Naive B cell (primary cell): ENCODE measurements around the gene IGSF3. TPM values are rescaled to one million over a fixed set of nuclear protein-coding genes. Genes with fewer than 3 reads are reported as not detected.
A peak's percentile ranks its signal among the peaks of the same experiment; 100 is the strongest.
"Not testable (repeated sequence)": the region's sequence is repeated elsewhere in the genome, so short reads cannot be mapped to it uniquely, and the experiment has no call there.

ENCODE experiments used
- ATAC-seq, 2 donors: fragments of 150-1000 bp; cut with Tn5 transposase; 2 replicates each; pipeline ENCODE4 v1.10.0; 2021; ENCODE audit warnings: low read depth in 2 of 2, mild to moderate bottlenecking in 2 of 2, moderate library complexity in 2 of 2
- DNase-seq: peaks from one replicate; pipeline ENCODE4 v3.0.0; 2022
- H3K27ac Mint-ChIP-seq, 6 donors: one replicate each; pipeline ENCODE4 v1.8.0; 2020 to 2022; ENCODE audit warnings: mild to moderate bottlenecking in 6 of 6, mixed read lengths in 6 of 6, moderate library complexity in 5 of 6, inconsistent platforms in 2 of 6
- H3K27me3 Mint-ChIP-seq, 3 donors: one replicate each; pipeline ENCODE4 v1.8.0; 2021 to 2022; ENCODE audit warnings: mixed read lengths in 3 of 3, mild to moderate bottlenecking in 1 of 3
- H3K36me3 Mint-ChIP-seq, 2 donors: one replicate each; pipeline ENCODE4 v1.8.0; 2020 to 2022; ENCODE audit warnings: mixed read lengths in 2 of 2, inconsistent platforms in 1 of 2, mild to moderate bottlenecking in 1 of 2
- H3K4me1 Mint-ChIP-seq, 3 donors: one replicate each; pipeline ENCODE4 v1.8.0; 2020 to 2022; ENCODE audit warnings: mixed read lengths in 3 of 3, inconsistent platforms in 1 of 3, mild to moderate bottlenecking in 1 of 3, moderate library complexity in 1 of 3
- H3K4me3 Mint-ChIP-seq, 8 donors: one replicate each; pipeline ENCODE4 v1.8.0; 2020 to 2022; ENCODE audit warnings: mild to moderate bottlenecking in 8 of 8, mixed read lengths in 8 of 8, moderate library complexity in 8 of 8, inconsistent platforms in 2 of 8
- H3K9me3 Mint-ChIP-seq, 7 donors: one replicate each; pipeline ENCODE4 v1.8.0; 2020 to 2022; ENCODE audit warnings: mixed read lengths in 7 of 7, mild to moderate bottlenecking in 5 of 7, inconsistent platforms in 2 of 7, moderate library complexity in 1 of 7
- polyA plus RNA-seq, 6 donors: library from polyadenylated mRNA; unstranded; fragments of 300-500 nt; fragmentation: Illumina TruSeq; gene quantifications; one replicate each; pipeline ENCODE4 v1.2.3, GENCODE V29; 2021; ENCODE audit warnings: low read depth in 6 of 6

IGSF3 gene
- polyA plus RNA-seq, 6 donors from 2014 or later: not detected

- DNase-seq (no peak), ATAC-seq (no peak)
- H3K27ac Mint-ChIP-seq: peak overlapping the region in 1 of 6 donors; percentile 5
- H3K9me3 Mint-ChIP-seq: peaks cover 0 to 23% (median 8%) of the 10 kb centered on the region in 7 donors
- no peaks in the 10 kb centered on the region for H3K27me3 Mint-ChIP-seq
- H3K4me1 Mint-ChIP-seq: peaks cover 22 to 36% (median 33%) of the 10 kb centered on the region in 3 donors
- H3K4me3 Mint-ChIP-seq: peak overlapping the region in 1 of 8 donors; percentile 93
- H3K36me3 Mint-ChIP-seq: peaks cover 6 to 15% of the 10 kb centered on the region in 2 donors
Observed at GRCh38 chr1:116567790-116568661, 99.5 kb downstream of the IGSF3 start.

- peak overlapping the region in 1 of 8 donors; percentile 7 for H3K4me3 Mint-ChIP-seq
- H3K9me3 Mint-ChIP-seq: peaks cover 0 to 23% (median 8%) of the 10 kb centered on the region in 7 donors
- peaks cover 14 to 15% of the 10 kb centered on the region in 2 donors for H3K36me3 Mint-ChIP-seq
- ATAC-seq (no peak), DNase-seq (no peak)
- peaks cover 20 to 39% (median 30%) of the 10 kb centered on the region in 3 donors for H3K4me1 Mint-ChIP-seq
- H3K27me3 Mint-ChIP-seq: no peaks in the 10 kb centered on the region
- no peak overlapping the region for H3K27ac Mint-ChIP-seq
Observed at GRCh38 chr1:116565222-116565621, 102.3 kb downstream of the IGSF3 start.

GRCh38 chr1:116564426-116564825, 103.1 kb downstream of the IGSF3 start:
- H3K9me3 Mint-ChIP-seq: peaks cover 0 to 23% (median 8%) of the 10 kb centered on the region in 7 donors
- H3K36me3 Mint-ChIP-seq: peaks cover 14 to 15% of the 10 kb centered on the region in 2 donors
- DNase-seq (no peak), ATAC-seq (peak in 1 of 2 donors; percentile 32)
- H3K27ac Mint-ChIP-seq: peak overlapping the region in 2 of 6 donors; percentile 9 to 87
- peaks cover 18 to 36% (median 25%) of the 10 kb centered on the region in 3 donors for H3K4me1 Mint-ChIP-seq
- H3K27me3 Mint-ChIP-seq: no peaks in the 10 kb centered on the region
- no peak overlapping the region for H3K4me3 Mint-ChIP-seq

- Mint-ChIP-seq H3K36me3 (peaks cover 14 to 15% of the 10 kb centered on the region in 2 donors), H3K4me1 (peaks cover 25 to 41% (median 28%) of the 10 kb centered on the region in 3 donors), H3K9me3 (peaks cover 0 to 23% (median 8%) of the 10 kb centered on the region in 7 donors), H3K27ac (peak overlapping the region in 2 of 6 donors; percentile 3 to 4)
- not testable (repeated sequence) for H3K27me3 Mint-ChIP-seq, H3K4me3 Mint-ChIP-seq, DNase-seq, ATAC-seq
Observed at GRCh38 chr1:116562465-116562864, 105.1 kb downstream of the IGSF3 start.

GRCh38 chr1:116561563-116561962, 106.0 kb downstream of the IGSF3 start:
- ATAC-seq: no peak
- Mint-ChIP-seq H3K4me3 (no peak overlapping the region), H3K4me1 (peaks cover 28 to 46% (median 28%) of the 10 kb centered on the region in 3 donors), H3K27ac (no peak overlapping the region), H3K27me3 (no peaks in the 10 kb centered on the region), H3K9me3 (peaks cover 0 to 23% (median 8%) of the 10 kb centered on the region in 7 donors), H3K36me3 (peaks cover 14 to 15% of the 10 kb centered on the region in 2 donors)
- DNase-seq: no peak

GRCh38 chr1:116560704-116561490, 106.6 kb downstream of the IGSF3 start:
- Mint-ChIP-seq H3K36me3 (peaks cover 14 to 15% of the 10 kb centered on the region in 2 donors), H3K4me3 (peak overlapping the region in 1 of 8 donors; percentile 14), H3K27ac (peak overlapping the region in 5 of 6 donors; percentile 2 to 85 (median 5)), H3K9me3 (peaks cover 0 to 23% (median 8%) of the 10 kb centered on the region in 7 donors), H3K4me1 (peaks cover 32 to 51% (median 33%) of the 10 kb centered on the region in 3 donors), H3K27me3 (no peaks in the 10 kb centered on the region)
- ATAC-seq: no peak
- no peak for DNase-seq

- DNase-seq (no peak), ATAC-seq (no peak)
- peak overlapping the region; percentile 19 to 86 (median 68) for H3K27ac Mint-ChIP-seq
- peak overlapping the region in 3 of 8 donors; percentile 4 to 48 (median 26) for H3K4me3 Mint-ChIP-seq
- peaks cover 5 to 13% of the 10 kb centered on the region in 2 donors for H3K36me3 Mint-ChIP-seq
- H3K27me3 Mint-ChIP-seq: no peaks in the 10 kb centered on the region
- peaks cover 33 to 47% (median 36%) of the 10 kb centered on the region in 3 donors for H3K4me1 Mint-ChIP-seq
- H3K9me3 Mint-ChIP-seq: peaks cover 0 to 18% (median 6%) of the 10 kb centered on the region in 7 donors
Observed at GRCh38 chr1:116559304-116559761, 108.2 kb downstream of the IGSF3 start.

GRCh38 chr1:116558571-116558970, 109.0 kb downstream of the IGSF3 start:
- H3K4me3 Mint-ChIP-seq: peak overlapping the region in 2 of 8 donors; percentile 8 to 48
- ATAC-seq (no peak), DNase-seq (no peak)
- H3K36me3 Mint-ChIP-seq: peaks cover 0 to 7% of the 10 kb centered on the region in 2 donors
- no peaks in the 10 kb centered on the region for H3K27me3 Mint-ChIP-seq
- H3K27ac Mint-ChIP-seq: peak overlapping the region in 4 of 6 donors; percentile 57 to 96 (median 77)
- H3K9me3 Mint-ChIP-seq: peaks cover 0 to 11% (median 4%) of the 10 kb centered on the region in 7 donors
- peaks cover 34 to 49% (median 38%) of the 10 kb centered on the region in 3 donors for H3K4me1 Mint-ChIP-seq

- Mint-ChIP-seq H3K4me3 (peak overlapping the region in 1 of 8 donors; percentile 55), H3K27ac (peak overlapping the region; percentile 31 to 96 (median 63)), H3K36me3 (peaks cover 0 to 7% of the 10 kb centered on the region in 2 donors), H3K27me3 (no peaks in the 10 kb centered on the region), H3K9me3 (peaks cover 0 to 6% (median 1%) of the 10 kb centered on the region in 7 donors), H3K4me1 (peaks cover 38 to 53% (median 42%) of the 10 kb centered on the region in 3 donors)
- DNase-seq: no peak
- ATAC-seq: peak; percentile 71 to 73
Observed at GRCh38 chr1:116558140-116558549, 109.4 kb downstream of the IGSF3 start.

GRCh38 chr1:116557323-116557878, 110.1 kb downstream of the IGSF3 start:
- Mint-ChIP-seq H3K36me3 (peaks cover 0 to 2% of the 10 kb centered on the region in 2 donors), H3K27ac (peak overlapping the region in 5 of 6 donors; percentile 50 to 96 (median 69)), H3K4me3 (peak overlapping the region in 2 of 8 donors; percentile 14 to 55), H3K9me3 (peaks cover 0 to 2% (median 0%) of the 10 kb centered on the region in 7 donors), H3K4me1 (peaks cover 41 to 53% (median 44%) of the 10 kb centered on the region in 3 donors), H3K27me3 (no peaks in the 10 kb centered on the region)
- DNase-seq (no peak), ATAC-seq (no peak)

GRCh38 chr1:116556289-116557006, 111.1 kb downstream of the IGSF3 start:
- Mint-ChIP-seq H3K4me3 (peak overlapping the region in 4 of 8 donors; percentile 3 to 33 (median 27)), H3K27me3 (no peaks in the 10 kb centered on the region), H3K4me1 (peaks cover 47 to 59% (median 49%) of the 10 kb centered on the region in 3 donors), H3K9me3 (no peaks in the 10 kb centered on the region), H3K27ac (peak overlapping the region in 5 of 6 donors; percentile 3 to 94 (median 85)), H3K36me3 (no peaks in the 10 kb centered on the region)
- DNase-seq (peak; percentile 12), ATAC-seq (peak; percentile 55 to 59)

GRCh38 chr1:116554924-116555323, 112.6 kb downstream of the IGSF3 start:
- H3K4me1 Mint-ChIP-seq: peaks cover 49 to 55% (median 50%) of the 10 kb centered on the region in 3 donors
- H3K27ac Mint-ChIP-seq: peak overlapping the region; percentile 4 to 82 (median 21)
- no peaks in the 10 kb centered on the region for H3K9me3 Mint-ChIP-seq
- H3K27me3 Mint-ChIP-seq: no peaks in the 10 kb centered on the region
- no peaks in the 10 kb centered on the region for H3K36me3 Mint-ChIP-seq
- ATAC-seq: no peak
- DNase-seq: no peak
- H3K4me3 Mint-ChIP-seq: no peak overlapping the region
